Kidney capillary endothelial cell (primary cell): Measurements from ENCODE around the gene UBAC1.

Experiments used
- DNase-seq: peaks from one replicate; pipeline ENCODE4 v3.0.0-alpha.2; 2018; ENCODE audit warnings: low spot score

The UBAC1 gene

DNA sequence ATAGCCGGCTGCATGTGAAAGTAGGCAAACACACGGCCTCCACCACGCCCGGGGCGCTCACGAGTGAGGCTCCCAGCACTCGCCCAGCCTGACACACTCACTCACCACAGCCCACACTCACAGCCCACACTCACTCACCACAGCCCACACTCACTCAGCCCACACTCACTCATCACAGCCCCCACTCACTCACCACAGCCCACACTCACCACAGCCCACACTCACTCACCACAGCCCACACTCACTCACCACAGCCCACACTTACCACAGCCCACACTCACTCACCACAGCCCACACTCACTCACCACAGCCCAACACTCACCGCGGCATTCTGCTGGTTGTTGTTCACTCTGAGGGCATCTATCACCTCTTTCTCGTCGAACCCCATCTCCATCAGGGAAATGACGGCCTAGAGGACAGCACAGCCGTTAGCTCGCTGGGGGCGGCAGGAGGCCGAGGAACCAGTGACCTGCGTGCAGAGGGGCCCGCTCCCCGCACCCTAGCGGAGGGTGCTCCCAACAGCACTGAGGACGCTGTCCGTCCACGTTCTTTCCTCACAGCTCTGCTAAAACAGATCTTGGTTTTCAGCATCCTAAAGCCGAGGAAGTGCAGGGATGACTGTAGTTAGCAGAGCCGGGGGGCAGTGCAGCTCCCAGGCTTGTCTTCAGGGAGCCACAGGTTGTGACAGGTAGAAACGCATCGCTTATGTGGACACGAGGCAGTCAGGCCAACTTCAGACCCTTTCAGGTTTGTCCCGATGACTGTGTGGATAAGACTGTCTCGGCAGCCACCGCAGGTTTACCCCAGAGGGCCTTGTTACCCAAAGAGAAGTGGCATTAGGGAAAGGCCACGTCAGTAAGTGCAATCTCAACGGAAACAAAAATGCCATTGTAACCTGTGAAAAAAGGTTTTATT is 21.6 kb downstream of the UBAC1 start:
- DNase-seq, result no peak

GRCh38 chr9:135937521-135938489 is 23.4 kb downstream of the UBAC1 start:
- DNase-seq, result no peak

DNA sequence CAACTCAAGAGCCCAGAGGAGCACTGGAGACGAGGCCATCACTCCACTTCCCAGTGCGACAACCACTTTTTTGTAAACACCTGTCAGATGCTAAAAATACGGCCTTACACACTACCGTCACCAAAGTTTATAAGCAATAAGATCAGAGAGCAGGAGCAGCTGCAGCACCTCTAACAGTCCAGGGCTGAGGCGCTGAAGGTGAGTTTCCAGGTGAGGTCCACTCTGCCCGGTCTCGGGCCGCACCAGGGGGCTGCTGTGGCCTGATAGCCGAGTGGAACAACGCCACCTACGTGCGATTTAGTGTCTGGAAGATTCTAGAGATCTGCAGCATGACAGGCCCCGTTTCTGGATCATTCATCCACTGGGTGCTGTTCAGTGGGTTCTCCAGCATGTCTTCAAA is 28.1 kb downstream of the UBAC1 start:
- no peak for DNase-seq

GRCh38 chr9:135932656-135933055 is 28.5 kb downstream of the UBAC1 start:
- DNase-seq, result no peak

GRCh38 chr9:135931349-135931820 is 29.8 kb downstream of the UBAC1 start:
- DNase-seq, result no peak

GRCh38 chr9:135930446-135931345 is 30.5 kb downstream of the UBAC1 start:
- DNase-seq, result no peak

DNA sequence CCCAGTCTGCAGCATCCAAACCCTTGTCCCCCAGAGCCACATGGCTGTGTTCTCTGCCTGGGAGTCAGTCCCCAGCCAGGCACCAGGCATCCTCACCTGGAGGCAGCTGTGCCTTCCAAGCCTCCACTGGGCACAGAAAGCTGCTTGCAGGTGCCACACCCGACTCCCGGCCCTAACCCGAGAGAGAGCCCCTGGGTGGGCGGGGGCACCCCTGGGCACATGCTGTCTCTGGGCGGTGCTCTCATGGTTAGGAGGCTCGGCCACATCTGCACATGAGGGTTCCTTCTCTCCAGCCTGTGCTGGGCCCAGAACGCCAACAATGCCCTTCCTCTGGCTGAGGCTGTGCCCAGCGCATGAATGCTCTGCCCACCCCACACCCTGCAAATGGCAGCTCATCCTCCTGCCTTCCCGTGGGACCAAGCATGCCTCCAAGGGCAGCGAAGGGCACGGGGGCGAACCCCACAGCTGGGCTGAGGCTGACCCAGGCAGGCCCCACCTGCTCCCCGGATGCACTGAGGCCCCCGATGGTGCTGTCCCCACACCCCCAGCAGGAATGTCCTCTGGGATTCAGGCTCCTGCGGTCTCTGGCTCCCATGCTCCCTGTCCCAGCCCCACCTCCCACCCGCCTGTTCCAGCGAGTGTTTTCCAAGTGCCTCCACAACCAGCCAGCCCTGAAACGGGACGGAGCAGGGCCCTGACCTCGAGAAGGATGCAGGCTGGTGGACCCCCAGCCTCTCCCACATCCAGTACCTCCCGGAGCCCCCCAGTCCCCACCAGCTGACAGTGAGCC is 31.3 kb downstream of the UBAC1 start:
- no peak for DNase-seq

DNA sequence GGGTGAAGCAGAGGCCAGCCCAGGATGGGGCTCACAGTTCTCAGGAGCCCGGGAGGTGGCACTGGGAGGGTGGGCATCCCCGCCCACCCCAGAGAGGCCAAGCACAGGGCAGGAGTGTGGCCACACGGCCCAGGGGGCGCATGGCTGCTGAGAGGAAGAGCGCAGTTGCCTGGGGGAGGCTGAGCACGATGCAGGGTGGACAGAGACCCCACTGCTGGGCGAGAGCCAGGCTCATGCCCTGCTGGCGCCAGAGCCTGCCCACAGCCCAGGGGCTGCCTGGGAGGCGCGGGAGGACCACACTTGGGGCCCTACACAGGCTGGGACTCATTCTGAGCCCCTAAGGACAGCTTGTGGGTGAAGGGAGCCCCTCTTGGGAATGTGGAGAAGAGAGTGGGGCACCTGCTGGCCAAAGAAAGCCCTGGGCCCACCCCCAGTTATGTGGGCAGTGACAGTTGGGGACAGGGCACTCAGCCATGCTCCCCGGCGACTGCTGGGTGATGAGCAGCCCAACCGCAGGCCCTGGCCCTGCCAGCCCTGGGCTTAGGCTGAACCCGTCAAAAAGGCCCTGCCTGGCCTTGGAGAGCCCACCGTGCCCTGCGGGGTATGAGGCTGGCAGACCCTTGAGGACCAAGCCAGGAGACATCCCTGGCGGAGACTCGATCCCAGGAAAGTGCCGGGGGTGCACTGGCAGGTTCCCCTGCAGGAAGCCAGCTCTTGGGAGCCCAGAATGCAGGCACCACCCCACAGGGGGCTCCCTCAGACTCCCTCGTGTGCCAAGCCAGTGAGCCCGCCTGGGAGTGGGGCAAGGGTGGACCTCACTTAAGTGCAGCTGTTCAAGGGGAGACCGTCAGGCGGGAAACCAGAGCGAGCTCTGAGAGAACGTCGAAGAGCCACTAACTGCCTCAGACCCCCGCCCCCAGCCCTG is 32.2 kb downstream of the UBAC1 start:
- no peak for DNase-seq

DNA sequence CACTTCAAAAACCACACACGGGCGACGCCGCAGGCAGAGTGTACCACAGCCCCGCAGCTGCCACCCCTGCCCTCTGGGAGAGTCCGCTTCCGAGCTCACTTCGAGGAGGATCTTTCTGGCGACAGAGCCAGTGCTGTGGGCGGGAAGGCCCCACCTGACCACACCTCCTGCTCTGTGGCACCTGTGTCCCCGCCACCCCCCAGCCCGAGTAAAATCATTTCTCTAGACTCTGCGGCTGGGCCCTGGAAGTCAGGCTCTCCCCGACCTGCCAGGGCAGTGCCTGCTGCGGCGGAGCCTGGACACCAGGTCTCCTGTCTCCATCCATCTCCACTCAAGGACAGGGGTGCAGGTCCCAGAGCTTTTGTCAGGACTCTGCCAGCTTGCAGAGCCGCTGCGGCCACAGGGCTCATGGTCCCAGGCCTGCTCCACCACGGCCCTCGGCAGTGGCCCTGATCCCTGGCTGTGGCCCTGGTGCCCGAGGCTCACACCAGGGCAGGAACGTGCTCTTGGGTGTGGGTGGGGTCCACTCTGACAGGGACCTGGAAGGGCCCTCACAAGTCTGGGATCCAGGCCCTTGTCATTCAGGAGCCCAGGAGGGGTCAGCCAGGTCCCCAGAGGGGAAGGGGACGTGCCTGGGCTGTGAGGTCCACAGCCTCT is 33.0 kb downstream of the UBAC1 start:
- no peak for DNase-seq

GRCh38 chr9:135927195-135928013 is 33.8 kb downstream of the UBAC1 start:
- no peak for DNase-seq

GRCh38 chr9:135926402-135927194 is 34.6 kb downstream of the UBAC1 start:
- peak; percentile 78 for DNase-seq

GRCh38 chr9:135925496-135926133 is 35.6 kb downstream of the UBAC1 start:
- DNase-seq, result no peak

GRCh38 chr9:135924628-135925338 is 36.4 kb downstream of the UBAC1 start:
- DNase-seq, result no peak

DNA sequence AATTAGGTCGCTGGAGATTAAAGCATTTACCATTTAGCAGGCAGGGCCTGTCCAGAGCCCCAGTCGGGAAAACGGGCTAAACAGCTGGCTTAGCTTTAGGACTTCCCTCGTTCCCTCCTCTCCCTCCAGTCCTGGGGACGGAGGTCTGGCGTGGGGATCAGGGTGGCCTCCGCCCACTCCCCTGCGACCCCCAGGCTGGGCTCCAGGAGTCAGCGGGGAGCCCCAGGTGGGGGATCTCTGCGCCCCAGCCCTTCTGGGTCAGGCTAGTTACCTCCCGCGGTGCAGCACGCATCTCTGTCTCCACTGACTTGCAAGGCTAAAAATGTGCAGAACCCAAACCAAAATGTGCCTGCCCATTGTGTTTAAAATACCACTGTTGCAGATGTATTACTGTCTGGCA is 37.7 kb downstream of the UBAC1 start:
- no peak for DNase-seq

- no peak for DNase-seq
Measured at GRCh38 chr9:135921749-135922310, 39.3 kb downstream of the UBAC1 start.
